HG02885 (cell line): ENCODE data around the gene HES6.
A peak's percentile ranks its signal among the peaks of the same experiment; 100 is the strongest.

ENCODE experiments used
- ATAC-seq: cut with Tn5 transposase; IDR thresholded peaks from one replicate; pipeline ENCODE4 v1.9.1; 2021; ENCODE audit warnings: mild to moderate bottlenecking; ENCODE audit not compliant: unreplicated experiment, poor library complexity

HES6 gene, protein sequence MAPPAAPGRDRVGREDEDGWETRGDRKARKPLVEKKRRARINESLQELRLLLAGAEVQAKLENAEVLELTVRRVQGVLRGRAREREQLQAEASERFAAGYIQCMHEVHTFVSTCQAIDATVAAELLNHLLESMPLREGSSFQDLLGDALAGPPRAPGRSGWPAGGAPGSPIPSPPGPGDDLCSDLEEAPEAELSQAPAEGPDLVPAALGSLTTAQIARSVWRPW

GRCh38 chr2:238239863-238240756 lies at the start of gene HES6:
Gene HES6 (minus strand): TSS chr2:238240038. CDS start chr2:238239905, 133 bp downstream.
- ATAC-seq: peak; percentile 83

- no peak for ATAC-seq
Measured at GRCh38 chr2:238289574-238289973, 49.7 kb upstream of the HES6 start.

DNA sequence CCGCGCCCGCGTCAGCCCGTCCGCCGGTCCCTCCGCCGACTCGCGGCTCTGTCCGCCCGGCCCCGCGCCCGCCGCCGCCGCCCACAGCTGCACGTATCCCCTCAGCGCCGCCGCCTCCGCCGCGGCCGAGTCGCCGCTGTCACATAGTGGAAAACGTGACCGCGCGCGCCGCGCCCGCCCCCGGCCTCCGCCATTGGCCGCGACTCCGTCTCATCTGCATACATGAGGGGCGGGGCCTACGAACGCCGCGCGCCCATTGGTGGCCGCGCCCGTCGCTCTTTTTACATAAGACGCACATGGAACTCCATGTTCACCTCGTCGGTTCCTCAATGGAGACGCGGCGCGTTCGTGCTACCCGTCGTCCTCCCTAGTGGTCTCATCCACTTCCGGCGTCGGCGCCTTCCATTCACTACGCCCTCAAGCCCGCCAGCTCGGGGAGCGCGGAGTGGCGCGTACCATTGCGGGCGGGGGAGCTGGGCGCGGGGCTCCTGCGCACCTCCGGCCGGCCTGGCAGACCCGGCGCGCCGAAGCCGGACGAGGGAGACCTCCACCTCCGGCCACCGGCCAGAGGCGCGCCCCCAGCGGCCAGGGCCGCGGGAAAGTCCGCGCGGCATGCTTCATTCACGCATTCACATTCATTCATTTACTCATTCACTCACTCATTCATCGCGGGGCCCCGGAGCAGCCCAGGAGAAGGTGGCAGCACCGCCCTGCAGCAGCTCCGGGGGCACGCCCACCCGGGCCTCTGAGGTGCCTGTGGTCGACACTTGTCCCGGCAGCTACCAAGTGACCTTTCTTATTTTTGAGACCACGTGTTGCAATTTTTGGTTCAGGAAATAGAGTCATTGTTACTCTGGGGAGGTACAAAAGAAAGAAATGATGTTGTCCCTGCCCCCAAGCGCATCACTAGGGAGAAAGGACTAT lies 49.1 kb upstream of the HES6 start:
- ATAC-seq: peak; percentile 91

- ATAC-seq: peak; percentile 38
Measured at GRCh38 chr2:238287737-238288649, 48.2 kb upstream of the HES6 start, which contains the start of gene PER2. Gene PER2 (minus strand): TSS chr2:238288610. CDS start chr2:238277936, 10,674 bp downstream.

DNA sequence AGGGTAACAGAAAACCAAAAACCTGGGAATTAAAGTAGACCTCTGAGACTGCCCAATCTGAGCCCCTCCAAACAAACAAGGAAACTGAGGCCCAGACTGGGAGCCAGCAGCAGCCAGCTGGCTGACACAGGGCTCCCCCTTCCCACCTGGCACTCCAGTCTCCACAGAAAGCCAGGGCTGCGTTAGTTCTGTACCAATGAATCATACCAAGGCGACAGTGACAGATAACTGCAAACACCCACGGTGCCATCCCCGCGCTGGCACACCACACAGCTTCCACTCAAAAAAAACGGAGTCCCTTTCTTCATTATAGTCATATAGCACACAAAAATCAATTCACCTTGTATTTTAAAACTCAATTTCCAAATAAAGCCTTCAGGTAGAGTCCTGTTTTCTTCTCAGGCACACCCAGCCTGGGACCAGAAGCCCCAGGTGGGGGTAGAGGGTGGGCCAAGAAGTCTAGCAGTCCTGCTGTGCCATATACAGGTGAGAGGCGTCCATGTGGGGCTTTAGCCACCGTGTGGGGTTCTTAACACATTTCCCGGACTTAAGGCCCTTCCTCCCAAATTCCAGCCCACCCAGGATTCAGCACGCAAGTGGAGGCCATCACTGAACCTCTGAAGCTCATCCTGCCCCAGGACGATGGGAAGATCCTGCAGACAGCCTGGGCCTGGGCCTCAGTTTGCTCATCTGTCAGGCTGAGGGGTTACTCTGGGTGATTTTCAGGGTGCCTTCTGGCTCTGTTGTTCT lies 47.3 kb upstream of the HES6 start:
- ATAC-seq: no peak

- no peak for ATAC-seq
Measured at GRCh38 chr2:238286551-238286950, 46.7 kb upstream of the HES6 start.

- no peak for ATAC-seq
Measured at GRCh38 chr2:238286095-238286494, 46.3 kb upstream of the HES6 start.

DNA sequence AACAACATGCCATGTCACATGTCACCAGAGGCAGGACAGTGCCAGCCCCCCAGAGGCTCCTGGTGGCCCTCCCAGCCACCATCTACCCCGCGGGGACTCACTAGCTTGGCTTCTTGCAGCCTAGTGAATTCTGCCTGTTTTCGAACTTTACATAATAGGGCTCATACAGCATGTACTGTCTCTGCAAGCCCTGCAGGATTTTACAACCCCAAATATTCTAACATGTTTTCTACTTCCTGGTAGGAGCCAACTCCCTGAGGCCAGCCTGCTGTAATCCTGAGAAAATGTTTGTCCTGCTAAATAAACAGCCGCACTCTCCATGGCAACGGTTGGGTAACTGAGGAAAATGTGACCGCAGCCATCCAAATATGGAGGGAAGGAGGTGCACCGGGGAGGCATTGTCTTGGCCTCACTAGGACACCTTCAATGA lies 45.8 kb upstream of the HES6 start:
- ATAC-seq: no peak

- ATAC-seq: no peak
Measured at GRCh38 chr2:238284802-238285515, 45.1 kb upstream of the HES6 start.

DNA sequence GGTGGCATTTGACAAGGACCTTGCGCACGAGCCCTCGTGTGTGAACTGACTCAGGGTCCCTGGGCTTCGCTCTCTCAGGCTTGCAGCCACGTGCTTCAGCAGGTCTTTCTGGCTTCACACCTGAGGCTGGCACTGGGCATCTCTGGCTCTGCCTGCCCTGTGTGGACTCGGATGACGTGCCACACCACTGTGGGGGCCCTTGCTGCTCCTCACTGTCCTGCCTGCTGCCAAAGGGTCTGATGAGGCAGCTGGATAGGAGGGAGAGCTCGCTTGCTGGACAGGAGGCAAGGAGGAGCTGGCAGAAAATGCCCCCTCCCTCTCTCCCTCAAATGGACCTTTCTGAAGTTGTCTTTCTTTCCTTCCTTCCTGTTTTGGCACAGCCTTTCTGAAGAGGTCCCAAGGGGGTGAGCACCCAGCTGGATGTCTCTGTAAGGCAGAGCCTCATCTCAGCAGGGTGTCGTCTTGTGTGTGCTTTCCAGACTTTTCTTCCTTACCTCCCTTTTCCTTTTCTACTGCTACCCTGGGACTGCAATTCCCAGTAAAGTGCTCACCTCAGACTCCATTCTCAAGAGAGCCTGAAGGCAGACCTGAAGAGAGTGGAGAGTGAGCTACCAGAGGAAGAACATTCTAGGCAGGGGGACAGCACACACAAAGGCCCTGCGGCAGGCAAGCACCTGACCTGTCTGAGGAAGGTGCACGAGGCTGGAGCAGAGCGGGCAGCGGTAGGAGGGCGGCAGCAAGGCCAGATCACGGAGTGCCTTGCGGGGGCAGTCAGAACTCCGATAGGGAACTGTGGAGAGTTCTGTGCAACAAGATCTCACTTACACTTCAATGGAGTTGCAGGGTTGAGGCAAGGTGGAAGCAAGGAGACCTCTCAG lies 43.3 kb upstream of the HES6 start:
- ATAC-seq: no peak

GRCh38 chr2:238281826-238282480 lies 42.1 kb upstream of the HES6 start:
- no peak for ATAC-seq

DNA sequence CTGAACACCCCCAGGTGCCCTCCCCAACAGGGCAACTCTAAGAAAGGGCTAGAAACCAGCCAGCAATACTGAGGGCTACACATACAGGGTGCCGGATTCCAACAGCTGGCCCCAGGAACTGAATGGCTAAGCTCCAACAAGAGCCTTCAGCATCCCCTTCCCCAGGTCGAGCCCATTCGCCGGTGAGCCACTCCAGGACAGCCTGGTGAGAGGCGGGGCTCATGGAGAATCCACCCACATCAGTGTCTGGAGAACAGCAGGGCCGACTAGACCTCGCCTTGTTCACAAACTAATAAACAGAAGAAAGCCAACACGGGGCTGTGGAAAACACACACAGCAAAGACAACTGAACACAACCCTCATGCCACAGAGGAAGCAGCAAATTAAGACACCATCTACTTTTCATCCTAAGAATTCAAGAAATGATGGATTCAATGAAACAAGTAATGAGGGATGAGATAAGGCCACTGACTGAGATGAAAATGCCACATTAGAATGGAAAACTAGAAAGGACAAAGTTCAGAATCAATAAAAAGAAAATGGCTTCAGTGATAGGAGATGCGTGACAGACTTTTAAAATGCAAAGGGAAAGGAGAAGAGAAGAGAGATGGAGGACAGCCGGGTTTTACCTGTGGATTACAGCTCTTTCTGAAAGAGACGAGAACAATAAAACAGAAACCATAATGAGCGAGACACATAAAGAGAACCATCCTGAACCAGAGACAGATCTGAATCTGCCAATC lies 40.4 kb upstream of the HES6 start:
- ATAC-seq: no peak

DNA sequence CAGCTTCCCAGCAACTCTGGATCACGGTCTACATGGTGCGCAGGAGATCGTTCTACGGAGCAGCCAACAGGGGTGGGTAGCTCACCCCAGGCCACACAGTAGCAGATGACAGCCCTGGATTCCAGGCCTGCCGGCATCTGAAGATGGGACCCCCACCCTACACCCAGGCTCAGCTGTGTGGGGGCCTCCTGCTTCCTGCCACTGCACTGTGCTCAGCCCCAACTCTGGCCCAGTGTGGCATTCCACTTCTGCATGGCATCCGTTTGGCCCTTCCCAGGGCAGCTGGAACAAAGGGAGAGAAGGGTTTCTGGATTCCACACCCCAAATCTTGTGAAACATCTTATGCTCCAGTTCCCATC lies 39.5 kb upstream of the HES6 start:
- no peak for ATAC-seq

DNA sequence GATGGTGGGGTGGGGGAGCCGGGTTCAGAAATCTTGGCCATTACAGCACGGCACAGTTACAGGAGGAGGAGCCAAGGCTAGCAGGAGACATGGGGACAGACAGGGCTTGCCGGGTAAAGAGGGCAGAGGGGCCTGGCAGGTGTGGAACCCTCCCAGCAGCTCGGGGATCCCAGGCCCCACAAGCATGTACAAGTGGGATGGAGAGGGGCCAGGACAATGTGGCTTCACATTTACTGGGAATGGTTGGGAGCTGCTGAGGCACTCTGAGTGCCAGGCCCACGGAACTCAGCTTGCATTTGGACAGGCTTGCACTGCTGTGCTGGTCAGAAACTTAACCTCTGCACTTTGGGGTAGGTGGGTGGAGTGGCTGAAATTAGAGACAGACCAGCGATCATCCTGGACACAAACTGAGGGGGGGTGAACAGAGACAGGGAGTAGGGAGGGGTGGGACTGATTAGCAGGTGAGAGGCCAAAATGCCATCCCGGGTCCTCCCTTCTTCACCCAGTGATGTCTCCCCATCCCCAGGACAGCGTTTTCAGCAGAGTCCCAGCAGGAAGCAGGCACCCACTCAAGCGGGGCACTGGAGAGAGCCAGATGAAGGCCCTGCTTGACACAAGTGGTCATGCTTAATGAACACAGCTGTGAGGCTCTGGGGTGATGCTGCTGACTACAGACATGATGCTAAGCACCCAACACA lies 38.9 kb upstream of the HES6 start:
- no peak for ATAC-seq

DNA sequence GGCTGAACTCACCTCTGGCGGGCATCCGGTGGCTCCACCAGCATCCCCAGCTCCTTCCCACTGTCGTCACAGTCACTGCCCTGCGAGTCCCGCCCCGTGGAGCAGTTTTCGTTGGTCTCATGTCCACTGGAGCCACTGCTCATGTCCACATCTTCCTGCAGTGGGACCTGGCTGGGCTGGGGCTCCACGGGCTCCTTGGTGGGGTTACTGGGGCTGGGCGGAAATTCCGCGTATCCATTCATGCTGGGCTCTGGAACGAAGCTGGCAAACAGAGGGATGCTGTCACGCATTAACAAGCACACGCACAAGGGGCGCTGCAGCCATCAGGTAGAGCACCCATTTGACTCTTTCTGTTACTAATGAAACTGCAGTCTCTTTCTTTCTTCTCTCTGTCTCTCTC lies 37.9 kb upstream of the HES6 start:
- ATAC-seq: no peak
